Large intestine (tissue), 3 donors: ENCODE data around the gene PROS1. TPM values are rescaled to one million over a fixed set of nuclear protein-coding genes. Genes with fewer than 3 reads are reported as not detected.

ENCODE experiments used
- DNase-seq, 2 donors: peaks; one replicate each; pipeline versions ENCODE4 v3.0.0 to v3.0.0-alpha.2; 2013
- H3K27ac ChIP-seq: one replicate; pipeline ENCODE4 v1.5.1; 2013; ENCODE audit warnings: low read length
- H3K27me3 ChIP-seq: 2 replicates; pipeline ENCODE4 v1.6.1; 2013; ENCODE audit warnings: low read length; ENCODE audit not compliant: control insufficient read depth, insufficient read depth
- H3K36me3 ChIP-seq: 2 replicates; pipeline ENCODE4 v1.6.1; 2013; ENCODE audit warnings: low read length; ENCODE audit not compliant: control insufficient read depth, insufficient read depth
- H3K4me1 ChIP-seq: one replicate; pipeline ENCODE4 v1.6.1; 2013; ENCODE audit warnings: low read length; ENCODE audit not compliant: control insufficient read depth, insufficient read depth
- H3K4me3 ChIP-seq: one replicate; pipeline ENCODE4 v1.5.1; 2013; ENCODE audit warnings: low read length
- H3K9me3 ChIP-seq: one replicate; pipeline ENCODE4 v1.6.1; 2013; ENCODE audit warnings: mild to moderate bottlenecking, low read depth, low read length, moderate library complexity; ENCODE audit not compliant: control insufficient read depth
- WGBS: methylation state at CpG from one replicate; pipeline ENCODE4 v1.1.5; 2013; ENCODE audit warnings: low lambda C conversion rate; ENCODE audit not compliant: insufficient coverage; 5-methylcytosine and 5-hydroxymethylcytosine counted together
- polyA plus RNA-seq: library from polyadenylated mRNA; unstranded; fragments of 120-200 nt; gene quantifications from one replicate; pipeline ENCODE4 v1.2.1, GENCODE V29; 2013

The PROS1 gene
- polyA plus RNA-seq, 1 donor, result 43.5 TPM

GRCh38 chr3:94001827-94002495 lies 28.3 kb upstream of the PROS1 start:
- Histone ChIP-seq H3K4me3 (no peak overlapping the region), H3K4me1 (no peaks in the 10 kb centered on the region), H3K9me3 (no peaks in the 10 kb centered on the region), H3K36me3 (no peaks in the 10 kb centered on the region), H3K27me3 (no peaks in the 10 kb centered on the region), H3K27ac (no peak overlapping the region)
- WGBS, result 100% methylated on average over 2 of the region's 3 CpGs
- no peak for DNase-seq

DNA sequence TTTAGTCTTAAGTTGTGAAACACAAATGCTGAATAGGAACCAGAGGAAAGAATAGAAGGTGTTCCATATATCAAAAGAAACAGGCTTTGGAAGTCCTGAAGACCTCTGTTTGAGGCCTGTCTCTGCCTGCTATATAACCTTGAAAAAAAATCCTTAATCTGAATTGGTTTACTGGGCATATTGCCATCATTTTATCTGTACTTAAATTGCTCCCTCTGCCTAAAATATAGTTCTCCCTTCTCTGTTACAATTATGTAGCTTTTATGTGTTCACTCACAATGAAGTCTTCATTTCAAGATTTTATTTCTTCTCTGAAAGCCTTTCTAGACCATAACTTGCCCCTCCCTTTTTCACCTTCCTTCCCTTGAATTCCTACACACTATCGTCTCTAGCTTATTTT lies 27.5 kb upstream of the PROS1 start:
- WGBS, result 90% methylated on average over 1 of the region's 1 CpG
- no peak for DNase-seq
- H3K27me3 ChIP-seq, result no peaks in the 10 kb centered on the region
- peaks cover 4% of the 10 kb centered on the region for H3K36me3 ChIP-seq
- no peak overlapping the region for H3K27ac ChIP-seq
- no peaks in the 10 kb centered on the region for H3K9me3 ChIP-seq
- no peaks in the 10 kb centered on the region for H3K4me1 ChIP-seq
- H3K4me3 ChIP-seq, result no peak overlapping the region

DNA sequence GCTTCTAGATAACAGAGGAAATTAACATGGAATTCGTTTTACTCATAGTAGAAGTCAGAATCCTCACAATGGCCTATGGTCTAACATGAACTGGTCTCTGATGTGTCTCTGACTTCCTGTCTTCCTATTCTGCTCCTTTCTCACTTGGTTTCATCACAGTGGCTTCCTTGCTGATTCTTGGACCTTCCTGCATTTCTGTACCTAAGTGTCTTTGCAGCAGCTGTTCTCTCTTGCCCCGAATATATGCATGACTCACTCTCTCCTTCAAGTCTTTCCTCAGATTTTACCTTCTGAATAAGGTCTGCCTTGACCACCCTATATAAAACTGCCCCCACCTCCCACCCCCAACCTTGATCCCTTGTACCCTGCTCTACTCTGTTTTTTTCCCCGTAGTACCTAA lies 20.4 kb upstream of the PROS1 start:
- Histone ChIP-seq H3K9me3 (no peaks in the 10 kb centered on the region), H3K36me3 (peaks cover 4% of the 10 kb centered on the region), H3K4me1 (no peaks in the 10 kb centered on the region), H3K4me3 (no peak overlapping the region), H3K27me3 (no peaks in the 10 kb centered on the region), H3K27ac (no peak overlapping the region)
- no peak for DNase-seq
- WGBS, result 100% methylated on average over 1 of the region's 3 CpGs

GRCh38 chr3:93992207-93992606 lies 18.5 kb upstream of the PROS1 start:
- Histone ChIP-seq H3K27me3 (no peaks in the 10 kb centered on the region), H3K9me3 (no peaks in the 10 kb centered on the region), H3K27ac (no peak overlapping the region), H3K36me3 (peaks cover 4% of the 10 kb centered on the region), H3K4me3 (no peak overlapping the region), H3K4me1 (no peaks in the 10 kb centered on the region)
- 100% methylated on average over 1 of the region's 3 CpGs for WGBS
- no peak for DNase-seq

GRCh38 chr3:93991631-93992030 lies 17.9 kb upstream of the PROS1 start:
- Histone ChIP-seq H3K4me1 (no peaks in the 10 kb centered on the region), H3K27me3 (no peaks in the 10 kb centered on the region), H3K9me3 (no peaks in the 10 kb centered on the region), H3K27ac (no peak overlapping the region), H3K4me3 (no peak overlapping the region), H3K36me3 (peaks cover 1% of the 10 kb centered on the region)
- WGBS, result no CpG with 5 or more reads among the region's 2 CpGs
- no peak for DNase-seq

DNA sequence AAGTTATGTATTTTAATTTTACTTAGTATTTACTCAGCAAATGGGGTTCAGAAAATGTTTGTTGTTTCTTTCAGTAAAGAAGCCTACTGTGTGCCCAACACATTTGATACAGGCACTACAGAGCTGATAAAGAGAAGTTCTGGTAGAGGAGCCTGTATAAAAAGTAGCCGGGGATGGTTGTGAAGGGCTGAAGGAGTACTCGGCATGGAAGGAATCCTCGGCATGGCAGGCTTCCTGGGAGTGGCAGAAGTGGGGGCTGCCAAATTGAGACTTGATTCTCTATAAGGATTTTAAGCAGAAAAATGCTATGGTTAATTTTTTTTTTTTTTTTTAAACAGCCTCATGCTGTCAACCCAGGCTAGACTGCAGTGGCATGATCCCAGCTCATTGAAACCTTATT lies 15.5 kb upstream of the PROS1 start:
- no peaks in the 10 kb centered on the region for H3K9me3 ChIP-seq
- no peaks in the 10 kb centered on the region for H3K27me3 ChIP-seq
- H3K36me3 ChIP-seq, result no peaks in the 10 kb centered on the region
- no peak for DNase-seq
- no peak overlapping the region for H3K4me3 ChIP-seq
- no CpG with 5 or more reads among the region's 3 CpGs for WGBS
- H3K4me1 ChIP-seq, result no peaks in the 10 kb centered on the region
- H3K27ac ChIP-seq, result no peak overlapping the region

- H3K36me3 ChIP-seq, result no peaks in the 10 kb centered on the region
- no peak overlapping the region for H3K27ac ChIP-seq
- DNase-seq, result no peak
- no CpG with 5 or more reads among the region's 9 CpGs for WGBS
- H3K9me3 ChIP-seq, result no peaks in the 10 kb centered on the region
- no peaks in the 10 kb centered on the region for H3K4me1 ChIP-seq
- no peak overlapping the region for H3K4me3 ChIP-seq
- H3K27me3 ChIP-seq, result no peaks in the 10 kb centered on the region
Measured at GRCh38 chr3:93988764-93989163, 15.1 kb upstream of the PROS1 start.

DNA sequence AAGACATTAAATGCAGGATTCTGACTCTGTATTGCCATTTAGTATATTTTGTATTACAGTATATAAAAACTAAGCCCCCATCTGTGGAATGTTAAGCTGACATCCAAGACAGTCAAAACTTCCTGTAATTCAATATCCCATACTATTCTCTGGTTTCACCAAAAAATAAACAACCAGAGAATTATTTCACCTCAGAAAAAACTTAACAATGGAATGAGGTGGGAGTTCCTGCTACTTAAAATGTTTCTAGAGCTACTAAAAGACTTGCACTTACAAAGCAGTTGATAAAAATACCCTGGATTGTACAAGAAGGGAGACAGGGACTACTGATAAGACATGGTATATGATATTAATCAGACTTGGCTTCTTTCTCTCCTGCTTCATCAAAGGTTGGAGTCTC lies 14.6 kb upstream of the PROS1 start:
- H3K27ac ChIP-seq, result no peak overlapping the region
- DNase-seq, result no peak
- no peaks in the 10 kb centered on the region for H3K9me3 ChIP-seq
- H3K36me3 ChIP-seq, result no peaks in the 10 kb centered on the region
- no peaks in the 10 kb centered on the region for H3K4me1 ChIP-seq
- H3K27me3 ChIP-seq, result no peaks in the 10 kb centered on the region
- no peak overlapping the region for H3K4me3 ChIP-seq

- no peak overlapping the region for H3K4me3 ChIP-seq
- peaks cover 3% of the 10 kb centered on the region for H3K4me1 ChIP-seq
- H3K36me3 ChIP-seq, result no peaks in the 10 kb centered on the region
- H3K9me3 ChIP-seq, result no peaks in the 10 kb centered on the region
- WGBS, result 83% methylated on average over 1 of the region's 5 CpGs
- no peaks in the 10 kb centered on the region for H3K27me3 ChIP-seq
- DNase-seq, result no peak
- no peak overlapping the region for H3K27ac ChIP-seq
Measured at GRCh38 chr3:93984618-93985017, 10.9 kb upstream of the PROS1 start.

DNA sequence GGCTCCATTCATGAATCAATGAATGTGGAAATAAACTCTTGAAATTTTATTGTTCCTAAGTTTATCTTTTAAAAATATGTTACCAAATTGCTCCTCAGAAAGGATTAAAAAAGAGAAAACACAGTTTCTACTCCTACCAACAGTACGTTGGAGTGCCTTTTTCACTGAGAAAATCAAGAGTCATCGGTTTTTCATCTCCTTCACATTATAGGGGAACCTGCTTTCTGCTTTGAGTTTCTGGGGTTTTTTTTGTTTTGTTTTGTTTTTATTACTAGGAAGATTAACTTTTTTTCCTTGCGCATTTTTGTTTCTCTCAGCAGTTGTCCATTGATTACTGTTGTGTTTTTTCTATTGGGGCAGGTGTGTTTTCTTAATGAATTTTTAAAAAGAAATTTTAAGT lies 9.7 kb upstream of the PROS1 start:
- Histone ChIP-seq H3K27me3 (no peaks in the 10 kb centered on the region), H3K27ac (no peak overlapping the region), H3K4me3 (no peak overlapping the region), H3K4me1 (peaks cover 3% of the 10 kb centered on the region), H3K9me3 (no peaks in the 10 kb centered on the region), H3K36me3 (no peaks in the 10 kb centered on the region)
- 93% methylated on average over 3 of the region's 3 CpGs for WGBS
- DNase-seq, result no peak

DNA sequence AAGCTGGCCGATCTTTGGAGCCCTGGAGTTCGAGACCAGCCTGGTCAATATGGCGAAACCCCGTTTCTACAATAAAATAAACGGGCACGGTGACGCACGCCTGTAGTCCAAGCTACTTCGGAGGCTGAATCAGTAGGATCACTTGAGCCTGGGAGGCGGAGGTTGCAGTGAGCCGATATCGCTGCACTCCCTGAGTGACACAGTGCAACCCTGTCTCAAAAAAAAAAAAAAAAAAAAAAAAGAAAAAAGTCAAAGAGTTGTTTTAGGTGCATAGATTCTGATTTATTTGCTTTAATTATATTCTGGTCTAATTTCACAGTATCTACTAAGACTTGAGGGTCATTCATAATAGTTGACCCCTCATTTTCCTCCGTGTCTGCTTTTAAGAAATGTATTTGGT lies 8.0 kb upstream of the PROS1 start:
- Histone ChIP-seq H3K36me3 (no peaks in the 10 kb centered on the region), H3K4me3 (no peak overlapping the region), H3K9me3 (no peaks in the 10 kb centered on the region), H3K27ac (no peak overlapping the region), H3K27me3 (no peaks in the 10 kb centered on the region), H3K4me1 (peaks cover 3% of the 10 kb centered on the region)
- WGBS, result 83% methylated on average over 1 of the region's 13 CpGs
- no peak for DNase-seq
